Neural cell (in vitro differentiated cells): ENCODE measurements around the gene PCDHB5. TPM values are rescaled to one million over a fixed set of nuclear protein-coding genes. Genes with fewer than 3 reads are reported as not detected.
"Not testable (repeated sequence)": the region's sequence is repeated elsewhere in the genome, so short reads cannot be mapped to it uniquely, and the experiment has no call there.

Experiments
- H2AFZ ChIP-seq: fragments of 200-600, 300-800 bp; sonication (generic), shearing (Covaris generic); 2 replicates; pipeline ENCODE4 v1.6.0; 2014; ENCODE audit warnings: low read depth, mild to moderate bottlenecking, antibody characterized with exemption, low read length, moderate library complexity
- H3F3A ChIP-seq: fragments of 200-600 bp; shearing (Covaris generic); 2 replicates; pipeline ENCODE4 v1.6.1; 2016; ENCODE audit warnings: mild to moderate bottlenecking, moderate library complexity, mixed read lengths, antibody characterized with exemption, low read length; ENCODE audit not compliant: insufficient read depth, poor library complexity, severe bottlenecking
- H3K27ac ChIP-seq: fragments of 200-600, 300-800 bp; sonication (generic), shearing (Covaris generic); 2 replicates; pipeline ENCODE4 v1.5.1; 2014; ENCODE audit warnings: mild to moderate bottlenecking, low read length, moderate library complexity
- H3K27me3 ChIP-seq: fragments of 300-800, 200-600 bp; sonication (generic), shearing (Covaris generic); 2 replicates; pipeline ENCODE4 v1.6.0; 2014; ENCODE audit warnings: mild to moderate bottlenecking, low read depth, low read length, moderate library complexity; ENCODE audit not compliant: insufficient read depth
- H3K36me3 ChIP-seq: fragments of 300-800, 200-600 bp; sonication (generic), shearing (Covaris generic); 2 replicates; pipeline ENCODE4 v1.5.1; 2014; ENCODE audit warnings: mild to moderate bottlenecking, antibody characterized with exemption, low read length, moderate library complexity; ENCODE audit not compliant: insufficient read depth
- H3K4me2 ChIP-seq: fragments of 300-800, 200-600 bp; sonication (generic), shearing (Covaris generic); 2 replicates; pipeline ENCODE4 v1.6.0; 2014; ENCODE audit warnings: mild to moderate bottlenecking, low read length
- H3K4me3 ChIP-seq: fragments of 300-800, 200-600 bp; sonication (generic), shearing (Covaris generic); 2 replicates; pipeline ENCODE4 v1.5.1; 2014; ENCODE audit warnings: mild to moderate bottlenecking, low read length, moderate library complexity
- H3K79me2 ChIP-seq: fragments of 200-600 bp; shearing (Covaris generic); replicated peaks from 2 replicates; pipeline ENCODE4 v1.6.0; 2014; ENCODE audit warnings: mild to moderate bottlenecking, low read length, moderate library complexity; ENCODE audit not compliant: insufficient read depth
- H3K9ac ChIP-seq: fragments of 300-800, 200-600 bp; sonication (generic), shearing (Covaris generic); 2 replicates; pipeline ENCODE4 v1.6.1; 2016; ENCODE audit warnings: mild to moderate bottlenecking, low read length, mixed read lengths
- H3K9me2 ChIP-seq: fragments of 200-600 bp; shearing (Covaris generic); 2 replicates; pipeline ENCODE4 v1.6.1; 2016; ENCODE audit warnings: mild to moderate bottlenecking, low read length, mixed read lengths; ENCODE audit not compliant: insufficient read depth
- H3K9me3 ChIP-seq: fragments of 200-600, 300-800 bp; sonication (generic), shearing (Covaris generic); 2 replicates; pipeline ENCODE4 v1.6.1; 2016; ENCODE audit warnings: mild to moderate bottlenecking, mixed run types, low read length, moderate library complexity, mixed read lengths
- H4K20me1 ChIP-seq: fragments of 200-600 bp; shearing (Covaris generic); 2 replicates; pipeline ENCODE4 v1.6.1; 2016; ENCODE audit warnings: mild to moderate bottlenecking, mixed run types; ENCODE audit not compliant: insufficient read depth
- CTCF ChIP-seq: fragments of 450-650 bp; IDR thresholded peaks from 2 replicates; pipeline ENCODE4 v1.5.1; 2014; ENCODE audit warnings: antibody characterized with exemption, mild to moderate bottlenecking, moderate library complexity; ENCODE audit not compliant: poor library complexity, severe bottlenecking
- EP300 ChIP-seq: fragments of 450-650 bp; conservative IDR thresholded peaks from 2 replicates; pipeline ENCODE4 v1.6.1; 2014; ENCODE audit warnings: antibody characterized with exemption, mild to moderate bottlenecking, moderate library complexity; ENCODE audit not compliant: poor library complexity, severe bottlenecking
- EZH2 ChIP-seq: fragments of 200-600, 300-800 bp; shearing (Covaris generic), sonication (generic); IDR thresholded peaks from 2 replicates; pipeline ENCODE4 v1.6.1; 2014; ENCODE audit warnings: antibody characterized with exemption, low read length, borderline replicate concordance, mild to moderate bottlenecking; ENCODE audit not compliant: insufficient read depth, poor library complexity, severe bottlenecking
- POLR2AphosphoS5 ChIP-seq: IDR thresholded peaks from 2 replicates; pipeline ENCODE4 v1.6.1; 2012
- RAD21 ChIP-seq: fragments of 450-650 bp; conservative IDR thresholded peaks from 2 replicates; pipeline ENCODE4 v1.6.1; 2014; ENCODE audit warnings: antibody characterized with exemption, mild to moderate bottlenecking, moderate library complexity
- REST ChIP-seq: IDR thresholded peaks from 2 replicates; pipeline ENCODE4 v1.6.1; 2012; ENCODE audit warnings: borderline replicate concordance
- SMC3 ChIP-seq: fragments of 450-650 bp; conservative IDR thresholded peaks from 2 replicates; pipeline ENCODE4 v1.6.1; 2014; ENCODE audit warnings: antibody characterized with exemption, mild to moderate bottlenecking, moderate library complexity; ENCODE audit not compliant: poor library complexity
- TAF1 ChIP-seq: IDR thresholded peaks from 2 replicates; pipeline ENCODE4 v1.6.1; 2012; ENCODE audit warnings: low read depth
- polyA plus RNA-seq: library from polyadenylated mRNA; depleted of rRNA; stranded (reverse); fragments of >200 nt; gene quantifications from 2 replicates; pipeline ENCODE4 v1.2.3, GENCODE V29; 2014

PCDHB5 gene
- polyA plus RNA-seq, 1 donor from 2014 or later = 4.7 TPM

- Histone ChIP-seq H3K4me2 (no peak within 1 kb of the TSS), H3K79me2 (no peaks in the 10 kb centered on the region), H3K4me3 (no peak within 1 kb of the TSS), H3K36me3 (no peaks in the 10 kb centered on the region), H3K27ac (no peak within 1 kb of the TSS), H3F3A (no peaks in the 10 kb centered on the region), H2AFZ (no peak within 1 kb of the TSS), H3K27me3 (no peaks in the 10 kb centered on the region), H3K9me2 (no peaks in the 10 kb centered on the region), H3K9ac (no peak within 1 kb of the TSS), H3K9me3 (peaks cover 7% of the 10 kb centered on the region), H4K20me1 (no peaks in the 10 kb centered on the region)
- TF ChIP-seq CTCF = no peak
- TF ChIP-seq RAD21 = no peak
- no peak for TF ChIP-seq EZH2
- no peak for TF ChIP-seq EP300
- no peak for TF ChIP-seq POLR2AphosphoS5
- no peak for TF ChIP-seq REST
- TF ChIP-seq TAF1 = no peak
- TF ChIP-seq SMC3 = no peak
These were observed 37.6 kb downstream of the PCDHB5 start, which contains the start of gene PCDHB7 for GRCh38 chr5:141172381-141173204. Gene PCDHB7, plus strand, starts transcription at chr5:141172644. Its CDS starts 192 bp downstream, at chr5:141172836.

- not testable (repeated sequence) for H3K4me3 ChIP-seq, H3K79me2 ChIP-seq, H3K27ac ChIP-seq, H3K27me3 ChIP-seq, H3K36me3 ChIP-seq, H3K9me3 ChIP-seq, H3K4me2 ChIP-seq, H2AFZ ChIP-seq, H3K9me2 ChIP-seq, H4K20me1 ChIP-seq, H3F3A ChIP-seq, H3K9ac ChIP-seq
These were observed 39.5 kb downstream of the PCDHB5 start for GRCh38 chr5:141174291-141175104.
